ENCODE data around the gene ALG1. TPM values are rescaled to one million over a fixed set of nuclear protein-coding genes. Genes with fewer than 3 reads are reported as not detected.
"Not testable (repeated sequence)": the region's sequence is repeated elsewhere in the genome, so short reads cannot be mapped to it uniquely, and the experiment has no call there.

The ALG1 gene
- polyA plus RNA-seq, 2 of the 4 experiments (the other 2 are of a cell fraction) = 30.9 to 33.4 TPM

- H3K9me3 ChIP-seq; DNase-seq (ENCODE audit: low read depth in 1 of 2, low spot score in 1 of 2); H3K4me3 ChIP-seq; H3K27ac ChIP-seq; H3K4me2 ChIP-seq; FAIRE-seq; ATAC-seq; POLR2A ChIA-PET; H3K4me1 ChIP-seq: not testable (repeated sequence)
- WGBS (ENCODE audit: missing lambda C conversion rate) = 50% methylated on average over 11 of the region's 11 CpGs
- CTCF ChIA-PET = interaction anchor here (0.7 to 1.3 kb wide), 3 partner anchors 9 to 16 kb away, joined by 3 read pairs; no protein-coding TSS in a partner anchor
These were observed 27.1 kb upstream of the ALG1 start for GRCh38 chr16:5044581-5044980.

- Histone ChIP-seq H3K4me2 (no peak overlapping the region), H3K4me3 (no peak overlapping the region), H3K27ac (no peak overlapping the region), H3K9me3 (no peaks in the 10 kb centered on the region), H3K4me1 (peaks cover 3% of the 10 kb centered on the region; the same call in 1 of the 3 replicates)
- FAIRE-seq = no peak
- 45% methylated on average over 10 of the region's 10 CpGs for WGBS (ENCODE audit: missing lambda C conversion rate)
- ChIA-PET POLR2A (no interaction called here), CTCF (interaction anchor here (0.6 to 1.3 kb wide), 5 partner anchors 8 to 323 kb away, joined by 3 read pairs; no protein-coding TSS in a partner anchor)
- no peak for DNase-seq (ENCODE audit: low read depth in 1 of 2, low spot score in 1 of 2)
- TF ChIP-seq HES2 (IDR thresholded peaks at IDR 0.05) (no peak), HOXB5 (CRISPR knock-in tag; IDR thresholded peaks at IDR 0.05) (no peak), HEYL (CRISPR knock-in tag; IDR thresholded peaks at IDR 0.05) (no peak), BCL3 (IDR thresholded peaks at IDR 0.05) (no peak), HOXA7 (CRISPR knock-in tag; IDR thresholded peaks at IDR 0.05) (no peak), HOXB13 (CRISPR knock-in tag; IDR thresholded peaks at IDR 0.05; ENCODE audit: low read depth) (no peak), CHD2 (IDR thresholded peaks at IDR 0.05; ENCODE audit: low read length, partially characterized antibody) (no peak), BHLHE40 (IDR thresholded peaks at IDR 0.05; ENCODE audit: low read depth, low read length) (no peak), FOSL2 (IDR thresholded peaks at IDR 0.05) (no peak), FOSL2 (CRISPR knock-in tag; IDR thresholded peaks at IDR 0.05) (no peak), KDM1A (IDR thresholded peaks at IDR 0.05; ENCODE audit: low read depth) (no peak), CTCF (IDR thresholded peaks at IDR 0.05) (no peak), JUNB (IDR thresholded peaks at IDR 0.05) (no peak), GATA3 (IDR thresholded peaks at IDR 0.05; ENCODE audit: borderline replicate concordance) (no peak), CHD4 (IDR thresholded peaks at IDR 0.05; ENCODE audit: borderline replicate concordance) (no peak), E2F6 (IDR thresholded peaks at IDR 0.05; ENCODE audit: borderline replicate concordance, low read depth) (no peak), RFX5 (IDR thresholded peaks at IDR 0.05) (no peak)
- ATAC-seq = no peak
These were observed 26.0 kb upstream of the ALG1 start for GRCh38 chr16:5045499-5046115.

- Histone ChIP-seq H3K4me2 (no peak overlapping the region), H3K4me3 (no peak overlapping the region), H3K9me3 (no peaks in the 10 kb centered on the region), H3K4me1 (no peaks in the 10 kb centered on the region; the same call in 2 of the 3 replicates), H3K27ac (no peak overlapping the region)
- 0% methylated on average over 2 of the region's 2 CpGs for WGBS (ENCODE audit: missing lambda C conversion rate)
- no peak for ATAC-seq
- ChIA-PET POLR2A (no interaction called here), CTCF (interaction anchor here (1.2 kb wide), 2 partner anchors 10 to 11 kb away, joined by 5 read pairs; no protein-coding TSS in a partner anchor)
- no peak for DNase-seq (ENCODE audit: low read depth in 1 of 2, low spot score in 1 of 2)
- FAIRE-seq = no peak
- TF ChIP-seq HOXB13 (CRISPR knock-in tag; IDR thresholded peaks at IDR 0.05; ENCODE audit: low read depth) (no peak), KDM1A (IDR thresholded peaks at IDR 0.05; ENCODE audit: low read depth) (no peak), FOSL2 (IDR thresholded peaks at IDR 0.05) (no peak), FOSL2 (CRISPR knock-in tag; IDR thresholded peaks at IDR 0.05) (no peak), MAX (IDR thresholded peaks at IDR 0.05) (no peak), USF2 (IDR thresholded peaks at IDR 0.05) (no peak), SREBF2 (IDR thresholded peaks at IDR 0.05) (no peak), CEBPB (IDR thresholded peaks at IDR 0.05) (no peak)
These were observed 24.7 kb upstream of the ALG1 start for GRCh38 chr16:5046914-5047313.
